ENCODE data around the gene SSB. TPM values are rescaled to one million over a fixed set of nuclear protein-coding genes. Genes with fewer than 3 reads are reported as not detected.

SSB gene
- total and polyA plus RNA-seq, 2 of the 13 experiments (the other 11 are each of a cell fraction or from before 2014, with no cell fraction given) = 109 to 208 TPM

- peak; percentile 51; the same call in 1 of the 2 replicates for TF ChIP-seq ZNF12 (CRISPR knock-in tag; IDR thresholded peaks at IDR 0.05)
- peak; percentile 56; the same call in 1 of the 2 replicates for TF ChIP-seq ZNF292 (CRISPR knock-in tag; IDR thresholded peaks at IDR 0.05; ENCODE audit: borderline replicate concordance, low read depth)
- TF ChIP-seq FOXM1 (CRISPR knock-in tag; IDR thresholded peaks at IDR 0.05) = no peak
- TF ChIP-seq YEATS2 (CRISPR knock-in tag; IDR thresholded peaks at IDR 0.05; ENCODE audit: borderline replicate concordance) = peak; percentile 86; the same call in 1 of the 2 replicates
- TF ChIP-seq TOE1 (CRISPR knock-in tag; IDR thresholded peaks at IDR 0.05) = 0 out of 2 replicates have a peak, but pooled peaks have one; percentile 44
- peak; percentile 81 for TF ChIP-seq ZNF547 (CRISPR knock-in tag; IDR thresholded peaks at IDR 0.05)
- TF ChIP-seq BHLHE40 (IDR thresholded peaks at IDR 0.05; ENCODE audit: low read length) = peak; percentile 65
- 0 out of 2 replicates have a peak, but pooled peaks have one; percentile 9 for TF ChIP-seq GFI1 (CRISPR knock-in tag; IDR thresholded peaks at IDR 0.05; ENCODE audit: borderline replicate concordance)
- peak; percentile 68; the same call in 1 of the 2 replicates for TF ChIP-seq ZNF614 (CRISPR knock-in tag; IDR thresholded peaks at IDR 0.05; ENCODE audit: borderline replicate concordance)
- no peak; the same call in 1 of the 2 replicates for TF ChIP-seq HIC2 (CRISPR knock-in tag; IDR thresholded peaks at IDR 0.05; ENCODE audit: low read depth)
- peak; percentile 56; the same call in 1 of the 2 replicates for TF ChIP-seq ZSCAN5A (CRISPR knock-in tag; IDR thresholded peaks at IDR 0.05; ENCODE audit: borderline replicate concordance)
- TF ChIP-seq KLF16 (CRISPR knock-in tag; IDR thresholded peaks at IDR 0.05) = peak in 1 of 2 experiments; percentile 87; a peak in 1 of 4 replicates
- peak; percentile 49; the same call in 1 of the 2 replicates for TF ChIP-seq ZNF598 (CRISPR knock-in tag; IDR thresholded peaks at IDR 0.05; ENCODE audit: borderline replicate concordance)
- TF ChIP-seq HDAC2 (CRISPR knock-in tag; IDR thresholded peaks at IDR 0.05) = peak; percentile 36; the same call in 1 of the 2 replicates
- peak; percentile 82 for TF ChIP-seq HNRNPLL (IDR thresholded peaks at IDR 0.05; ENCODE audit: low read depth, low read length, poor library complexity, severe bottlenecking)
- TF ChIP-seq MED13 (CRISPR knock-in tag; IDR thresholded peaks at IDR 0.05) = no peak
- peak; percentile 52 for TF ChIP-seq TEAD3 (CRISPR knock-in tag; optimal IDR thresholded peaks at IDR 0.05; ENCODE audit: borderline replicate concordance)
- peak; percentile 66; the same call in 1 of the 2 replicates for TF ChIP-seq CAMTA2 (CRISPR knock-in tag; IDR thresholded peaks at IDR 0.05; ENCODE audit: borderline replicate concordance)
- peak; percentile 82 for TF ChIP-seq POGZ (CRISPR knock-in tag; IDR thresholded peaks at IDR 0.05)
- no peak for TF ChIP-seq NONO (IDR thresholded peaks at IDR 0.05)
- peak; percentile 72; the same call in 1 of the 2 replicates for TF ChIP-seq NONO (CRISPR knock-in tag; conservative IDR thresholded peaks at IDR 0.05)
- TF ChIP-seq FLYWCH1 (CRISPR knock-in tag; IDR thresholded peaks at IDR 0.05) = no peak
- peak; percentile 87 for TF ChIP-seq KAT8 (CRISPR knock-in tag; IDR thresholded peaks at IDR 0.05)
- peak; percentile 98 for TF ChIP-seq PHF8 (CRISPR knock-in tag; IDR thresholded peaks at IDR 0.05)
- TF ChIP-seq ZNF652 (CRISPR knock-in tag; IDR thresholded peaks at IDR 0.05; ENCODE audit: borderline replicate concordance, low read depth) = peak; percentile 77; the same call in 1 of the 2 replicates
- peak; percentile 80 for TF ChIP-seq TBX2 (CRISPR knock-in tag; IDR thresholded peaks at IDR 0.05; ENCODE audit: borderline replicate concordance)
- TF ChIP-seq ZNF788 (CRISPR knock-in tag; IDR thresholded peaks at IDR 0.05; ENCODE audit: borderline replicate concordance) = peak; percentile 83; the same call in 1 of the 2 replicates
- TF ChIP-seq CENPX (CRISPR knock-in tag; IDR thresholded peaks at IDR 0.05) = 0 out of 2 replicates have a peak, but pooled peaks have one; percentile 82
Observed at GRCh38 chr2:169798718-169799592, at the start of gene SSB (continued).

Measured in HepG2 (cell line).